Mesothelial cell of epicardium (in vitro differentiated cells): Measurements from ENCODE around the gene TNFRSF14. TPM values are rescaled to one million over a fixed set of nuclear protein-coding genes. Genes with fewer than 3 reads are reported as not detected.
A peak's percentile ranks its signal among the peaks of the same experiment; 100 is the strongest.

Source experiments
- DNase-seq, 2 experiments: peaks; one replicate each; pipeline ENCODE4 v3.0.0; 2021; ENCODE audit warnings: low spot score in 2 of 2; ENCODE audit not compliant: unreplicated experiment in 2 of 2
- H3K27ac Mint-ChIP-seq: 2 replicates; pipeline ENCODE4 v1.8.0; 2021; ENCODE audit warnings: mixed read lengths
- H3K27me3 Mint-ChIP-seq: 2 replicates; pipeline ENCODE4 v1.8.0; 2021; ENCODE audit warnings: low read depth, mixed read lengths
- H3K36me3 Mint-ChIP-seq: 2 replicates; pipeline ENCODE4 v1.8.0; 2021; ENCODE audit warnings: mixed read lengths
- H3K4me1 Mint-ChIP-seq: 2 replicates; pipeline ENCODE4 v1.8.0; 2021; ENCODE audit warnings: mixed read lengths
- H3K4me3 Mint-ChIP-seq: 2 replicates; pipeline ENCODE4 v1.8.0; 2021; ENCODE audit warnings: mild to moderate bottlenecking, moderate library complexity, mixed read lengths
- H3K9me3 Mint-ChIP-seq: 2 replicates; pipeline ENCODE4 v1.8.0; 2021; ENCODE audit warnings: mixed read lengths
- CTCF ChIP-seq: fragments of 200-600 bp; sonication (generic); IDR thresholded peaks from one replicate; pipeline ENCODE4 v1.5.0; 2021; ENCODE audit warnings: antibody characterized with exemption; ENCODE audit not compliant: unreplicated experiment
- total RNA-seq: library from RNA; stranded (reverse); gene quantifications from 3 replicates; pipeline ENCODE4 v1.2.1, GENCODE V29; 2021

Gene TNFRSF14
- total RNA-seq, 1 donor from 2014 or later, result 1.1 TPM

GRCh38 chr1:2591581-2592261 lies 35.5 kb downstream of the TNFRSF14 start:
- no peak for TF ChIP-seq CTCF
- peaks cover 17% of the 10 kb centered on the region for H3K4me1 Mint-ChIP-seq
- H3K36me3 Mint-ChIP-seq, result no peaks in the 10 kb centered on the region

GRCh38 chr1:2592672-2593071 lies 36.5 kb downstream of the TNFRSF14 start:
- Mint-ChIP-seq H3K9me3 (no peaks in the 10 kb centered on the region), H3K27me3 (peaks cover 5% of the 10 kb centered on the region), H3K27ac (peak overlapping the region; percentile 39), H3K4me1 (peaks cover 15% of the 10 kb centered on the region), H3K4me3 (no peak overlapping the region), H3K36me3 (no peaks in the 10 kb centered on the region)
- DNase-seq, result peak in 1 of 2 experiments; percentile 37
- TF ChIP-seq CTCF, result no peak

More at GRCh38 chr1:2591581-2592261, 35.5 kb downstream of the TNFRSF14 start:
- DNase-seq, result no peak
- Mint-ChIP-seq H3K4me3 (no peak overlapping the region), H3K9me3 (no peaks in the 10 kb centered on the region), H3K27me3 (no peaks in the 10 kb centered on the region), H3K27ac (no peak overlapping the region)

GRCh38 chr1:2593251-2593878 lies 37.2 kb downstream of the TNFRSF14 start:
- Mint-ChIP-seq H3K27me3 (peaks cover 8% of the 10 kb centered on the region), H3K4me1 (peaks cover 13% of the 10 kb centered on the region), H3K27ac (no peak overlapping the region), H3K36me3 (no peaks in the 10 kb centered on the region), H3K9me3 (peaks cover under 1% of the 10 kb centered on the region), H3K4me3 (no peak overlapping the region)
- DNase-seq, result no peak
- TF ChIP-seq CTCF, result no peak

DNA sequence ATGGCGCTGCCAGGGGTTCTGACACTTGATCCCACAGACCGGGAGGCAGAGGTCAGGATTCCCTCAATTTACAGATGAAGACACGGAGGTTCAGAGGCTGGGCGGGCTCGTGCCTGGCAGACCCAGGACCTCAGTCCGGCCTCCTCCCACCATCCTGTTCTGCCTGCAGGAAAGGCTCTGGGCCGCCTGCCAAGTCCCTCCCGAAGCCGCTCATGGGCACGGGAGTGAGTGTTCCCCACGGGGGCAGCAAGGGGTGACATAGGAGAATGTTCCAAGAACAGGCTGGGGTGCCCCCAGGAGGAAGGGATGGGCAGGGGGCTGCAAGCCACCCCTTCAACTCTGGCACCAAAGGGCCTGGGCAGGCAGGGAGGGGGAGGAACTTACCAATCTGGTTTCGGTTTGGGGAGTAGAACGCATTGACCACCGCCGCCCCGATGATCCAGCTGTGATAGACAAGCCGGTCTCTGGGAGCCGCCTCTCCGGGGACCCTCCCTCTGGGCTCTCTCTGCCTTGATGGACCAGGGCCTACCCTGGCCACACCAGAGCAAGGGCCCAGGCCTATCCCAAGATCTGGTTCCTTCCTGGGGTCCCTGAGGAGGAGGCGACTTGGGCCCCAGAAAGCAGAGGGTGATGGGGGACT lies 38.0 kb downstream of the TNFRSF14 start:
- Mint-ChIP-seq H3K4me1 (peaks cover 13% of the 10 kb centered on the region), H3K9me3 (peaks cover 8% of the 10 kb centered on the region), H3K27me3 (peaks cover 12% of the 10 kb centered on the region), H3K27ac (no peak overlapping the region), H3K36me3 (no peaks in the 10 kb centered on the region), H3K4me3 (no peak overlapping the region)
- DNase-seq, result peak in 1 of 2 experiments; percentile 63
- no peak for TF ChIP-seq CTCF

- H3K4me1 Mint-ChIP-seq, result peaks cover 13% of the 10 kb centered on the region
- H3K27ac Mint-ChIP-seq, result no peak overlapping the region
- DNase-seq, result no peak
- no peaks in the 10 kb centered on the region for H3K36me3 Mint-ChIP-seq
- no peak overlapping the region for H3K4me3 Mint-ChIP-seq
- H3K9me3 Mint-ChIP-seq, result peaks cover 8% of the 10 kb centered on the region
- TF ChIP-seq CTCF, result no peak
- H3K27me3 Mint-ChIP-seq, result peaks cover 12% of the 10 kb centered on the region
Measured at GRCh38 chr1:2594641-2595131, 38.5 kb downstream of the TNFRSF14 start.
